ENCODE measurements around the gene SGCA. TPM values are rescaled to one million over a fixed set of nuclear protein-coding genes. Genes with fewer than 3 reads are reported as not detected.

The SGCA gene
- total and polyA plus RNA-seq, 9 of the 15 experiments (the other 6 are each of a cell fraction or from before 2014, with no cell fraction given) = not detected

DNA sequence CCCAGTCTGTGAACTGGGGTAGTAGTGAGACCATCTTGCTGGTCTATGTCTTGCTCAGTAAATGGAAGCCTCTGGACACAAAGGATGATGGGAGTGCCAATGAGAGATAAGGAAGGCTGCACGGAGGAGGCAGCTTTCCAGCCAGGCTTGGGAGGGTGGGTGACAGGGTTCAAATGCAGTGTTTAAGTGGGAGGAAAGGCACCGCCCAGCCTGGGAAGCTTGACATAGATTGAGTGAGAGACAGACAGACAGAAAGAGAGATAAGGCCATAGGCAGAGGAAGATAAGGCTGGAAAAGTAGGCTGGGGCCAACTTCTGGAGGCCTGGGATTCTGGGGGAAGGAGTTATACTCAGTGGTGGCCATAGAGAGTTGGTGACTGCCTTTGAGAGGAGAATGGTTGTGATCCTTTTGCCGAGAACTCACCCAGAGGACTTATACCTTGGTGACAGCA, 42.8 kb downstream of the SGCA start (continued):
- no peak for TF ChIP-seq MECOM (CRISPR knock-in tag; IDR thresholded peaks at IDR 0.05)
- no peak for TF ChIP-seq STAT5B (CRISPR knock-in tag; IDR thresholded peaks at IDR 0.05)
- TF ChIP-seq ARID2 (IDR thresholded peaks at IDR 0.05) = no peak
- TF ChIP-seq RBM15 (IDR thresholded peaks at IDR 0.05; ENCODE audit: insufficient read depth, low read length) = no peak
- TF ChIP-seq NR2C1 (IDR thresholded peaks at IDR 0.05) = peak; percentile 76
- peak; percentile 84 for TF ChIP-seq NR2C1 (tag; IDR thresholded peaks at IDR 0.05)
- TF ChIP-seq, protein P1, sequence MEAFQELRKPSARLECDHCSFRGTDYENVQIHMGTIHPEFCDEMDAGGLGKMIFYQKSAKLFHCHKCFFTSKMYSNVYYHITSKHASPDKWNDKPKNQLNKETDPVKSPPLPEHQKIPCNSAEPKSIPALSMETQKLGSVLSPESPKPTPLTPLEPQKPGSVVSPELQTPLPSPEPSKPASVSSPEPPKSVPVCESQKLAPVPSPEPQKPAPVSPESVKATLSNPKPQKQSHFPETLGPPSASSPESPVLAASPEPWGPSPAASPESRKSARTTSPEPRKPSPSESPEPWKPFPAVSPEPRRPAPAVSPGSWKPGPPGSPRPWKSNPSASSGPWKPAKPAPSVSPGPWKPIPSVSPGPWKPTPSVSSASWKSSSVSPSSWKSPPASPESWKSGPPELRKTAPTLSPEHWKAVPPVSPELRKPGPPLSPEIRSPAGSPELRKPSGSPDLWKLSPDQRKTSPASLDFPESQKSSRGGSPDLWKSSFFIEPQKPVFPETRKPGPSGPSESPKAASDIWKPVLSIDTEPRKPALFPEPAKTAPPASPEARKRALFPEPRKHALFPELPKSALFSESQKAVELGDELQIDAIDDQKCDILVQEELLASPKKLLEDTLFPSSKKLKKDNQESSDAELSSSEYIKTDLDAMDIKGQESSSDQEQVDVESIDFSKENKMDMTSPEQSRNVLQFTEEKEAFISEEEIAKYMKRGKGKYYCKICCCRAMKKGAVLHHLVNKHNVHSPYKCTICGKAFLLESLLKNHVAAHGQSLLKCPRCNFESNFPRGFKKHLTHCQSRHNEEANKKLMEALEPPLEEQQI (IDR thresholded peaks at IDR 0.05) = no peak; the same call in 1 of the 2 replicates
- TF ChIP-seq, protein P2, sequence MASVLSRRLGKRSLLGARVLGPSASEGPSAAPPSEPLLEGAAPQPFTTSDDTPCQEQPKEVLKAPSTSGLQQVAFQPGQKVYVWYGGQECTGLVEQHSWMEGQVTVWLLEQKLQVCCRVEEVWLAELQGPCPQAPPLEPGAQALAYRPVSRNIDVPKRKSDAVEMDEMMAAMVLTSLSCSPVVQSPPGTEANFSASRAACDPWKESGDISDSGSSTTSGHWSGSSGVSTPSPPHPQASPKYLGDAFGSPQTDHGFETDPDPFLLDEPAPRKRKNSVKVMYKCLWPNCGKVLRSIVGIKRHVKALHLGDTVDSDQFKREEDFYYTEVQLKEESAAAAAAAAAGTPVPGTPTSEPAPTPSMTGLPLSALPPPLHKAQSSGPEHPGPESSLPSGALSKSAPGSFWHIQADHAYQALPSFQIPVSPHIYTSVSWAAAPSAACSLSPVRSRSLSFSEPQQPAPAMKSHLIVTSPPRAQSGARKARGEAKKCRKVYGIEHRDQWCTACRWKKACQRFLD (CRISPR knock-in tag; IDR thresholded peaks at IDR 0.05) = peak; percentile 47; the same call in 1 of the 2 replicates
- TF ChIP-seq, protein P3, sequence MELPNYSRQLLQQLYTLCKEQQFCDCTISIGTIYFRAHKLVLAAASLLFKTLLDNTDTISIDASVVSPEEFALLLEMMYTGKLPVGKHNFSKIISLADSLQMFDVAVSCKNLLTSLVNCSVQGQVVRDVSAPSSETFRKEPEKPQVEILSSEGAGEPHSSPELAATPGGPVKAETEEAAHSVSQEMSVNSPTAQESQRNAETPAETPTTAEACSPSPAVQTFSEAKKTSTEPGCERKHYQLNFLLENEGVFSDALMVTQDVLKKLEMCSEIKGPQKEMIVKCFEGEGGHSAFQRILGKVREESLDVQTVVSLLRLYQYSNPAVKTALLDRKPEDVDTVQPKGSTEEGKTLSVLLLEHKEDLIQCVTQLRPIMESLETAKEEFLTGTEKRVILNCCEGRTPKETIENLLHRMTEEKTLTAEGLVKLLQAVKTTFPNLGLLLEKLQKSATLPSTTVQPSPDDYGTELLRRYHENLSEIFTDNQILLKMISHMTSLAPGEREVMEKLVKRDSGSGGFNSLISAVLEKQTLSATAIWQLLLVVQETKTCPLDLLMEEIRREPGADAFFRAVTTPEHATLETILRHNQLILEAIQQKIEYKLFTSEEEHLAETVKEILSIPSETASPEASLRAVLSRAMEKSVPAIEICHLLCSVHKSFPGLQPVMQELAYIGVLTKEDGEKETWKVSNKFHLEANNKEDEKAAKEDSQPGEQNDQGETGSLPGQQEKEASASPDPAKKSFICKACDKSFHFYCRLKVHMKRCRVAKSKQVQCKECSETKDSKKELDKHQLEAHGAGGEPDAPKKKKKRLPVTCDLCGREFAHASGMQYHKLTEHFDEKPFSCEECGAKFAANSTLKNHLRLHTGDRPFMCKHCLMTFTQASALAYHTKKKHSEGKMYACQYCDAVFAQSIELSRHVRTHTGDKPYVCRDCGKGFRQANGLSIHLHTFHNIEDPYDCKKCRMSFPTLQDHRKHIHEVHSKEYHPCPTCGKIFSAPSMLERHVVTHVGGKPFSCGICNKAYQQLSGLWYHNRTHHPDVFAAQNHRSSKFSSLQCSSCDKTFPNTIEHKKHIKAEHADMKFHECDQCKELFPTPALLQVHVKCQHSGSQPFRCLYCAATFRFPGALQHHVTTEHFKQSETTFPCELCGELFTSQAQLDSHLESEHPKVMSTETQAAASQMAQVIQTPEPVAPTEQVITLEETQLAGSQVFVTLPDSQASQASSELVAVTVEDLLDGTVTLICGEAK (IDR thresholded peaks at IDR 0.05) = no peak
- TF ChIP-seq, protein P3 (CRISPR knock-in tag; IDR thresholded peaks at IDR 0.05) = no peak
- TF ChIP-seq, protein P4, sequence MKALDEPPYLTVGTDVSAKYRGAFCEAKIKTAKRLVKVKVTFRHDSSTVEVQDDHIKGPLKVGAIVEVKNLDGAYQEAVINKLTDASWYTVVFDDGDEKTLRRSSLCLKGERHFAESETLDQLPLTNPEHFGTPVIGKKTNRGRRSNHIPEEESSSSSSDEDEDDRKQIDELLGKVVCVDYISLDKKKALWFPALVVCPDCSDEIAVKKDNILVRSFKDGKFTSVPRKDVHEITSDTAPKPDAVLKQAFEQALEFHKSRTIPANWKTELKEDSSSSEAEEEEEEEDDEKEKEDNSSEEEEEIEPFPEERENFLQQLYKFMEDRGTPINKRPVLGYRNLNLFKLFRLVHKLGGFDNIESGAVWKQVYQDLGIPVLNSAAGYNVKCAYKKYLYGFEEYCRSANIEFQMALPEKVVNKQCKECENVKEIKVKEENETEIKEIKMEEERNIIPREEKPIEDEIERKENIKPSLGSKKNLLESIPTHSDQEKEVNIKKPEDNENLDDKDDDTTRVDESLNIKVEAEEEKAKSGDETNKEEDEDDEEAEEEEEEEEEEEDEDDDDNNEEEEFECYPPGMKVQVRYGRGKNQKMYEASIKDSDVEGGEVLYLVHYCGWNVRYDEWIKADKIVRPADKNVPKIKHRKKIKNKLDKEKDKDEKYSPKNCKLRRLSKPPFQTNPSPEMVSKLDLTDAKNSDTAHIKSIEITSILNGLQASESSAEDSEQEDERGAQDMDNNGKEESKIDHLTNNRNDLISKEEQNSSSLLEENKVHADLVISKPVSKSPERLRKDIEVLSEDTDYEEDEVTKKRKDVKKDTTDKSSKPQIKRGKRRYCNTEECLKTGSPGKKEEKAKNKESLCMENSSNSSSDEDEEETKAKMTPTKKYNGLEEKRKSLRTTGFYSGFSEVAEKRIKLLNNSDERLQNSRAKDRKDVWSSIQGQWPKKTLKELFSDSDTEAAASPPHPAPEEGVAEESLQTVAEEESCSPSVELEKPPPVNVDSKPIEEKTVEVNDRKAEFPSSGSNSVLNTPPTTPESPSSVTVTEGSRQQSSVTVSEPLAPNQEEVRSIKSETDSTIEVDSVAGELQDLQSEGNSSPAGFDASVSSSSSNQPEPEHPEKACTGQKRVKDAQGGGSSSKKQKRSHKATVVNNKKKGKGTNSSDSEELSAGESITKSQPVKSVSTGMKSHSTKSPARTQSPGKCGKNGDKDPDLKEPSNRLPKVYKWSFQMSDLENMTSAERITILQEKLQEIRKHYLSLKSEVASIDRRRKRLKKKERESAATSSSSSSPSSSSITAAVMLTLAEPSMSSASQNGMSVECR (CRISPR knock-in tag; IDR thresholded peaks at IDR 0.05) = no peak
